CD4-positive, alpha-beta T cell treated with Interferon alpha-2 for 1 hour (primary cell): ENCODE measurements around the gene RAP1GAP.
"Not testable (repeated sequence)": the region's sequence is repeated elsewhere in the genome, so short reads cannot be mapped to it uniquely, and the experiment has no call there.

Source experiments
- DNase-seq, 2 donors: peaks; one replicate each; pipeline ENCODE4 v3.0.0-alpha.2; 2020 to 2022

Gene RAP1GAP

DNA sequence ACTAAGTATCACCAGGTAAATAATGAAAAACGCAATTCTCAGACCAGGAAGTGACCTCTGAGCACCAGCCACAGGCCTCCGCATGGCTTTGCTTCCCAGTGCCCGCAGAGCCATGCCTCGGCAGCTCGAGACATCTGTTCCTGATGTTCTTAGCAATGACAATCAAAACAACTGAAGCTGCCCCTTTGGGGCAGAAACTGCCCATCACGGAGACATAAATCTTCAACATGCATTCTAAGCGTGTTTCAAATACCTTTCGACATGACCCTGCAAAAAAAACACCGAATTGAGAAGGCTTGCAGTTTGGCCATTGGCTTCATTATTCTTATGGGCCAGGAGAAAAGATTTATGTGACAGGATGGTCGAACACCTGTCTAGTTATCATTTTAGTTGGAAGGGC, 5.8 kb upstream of the RAP1GAP start:
- DNase-seq, result no peak

DNA sequence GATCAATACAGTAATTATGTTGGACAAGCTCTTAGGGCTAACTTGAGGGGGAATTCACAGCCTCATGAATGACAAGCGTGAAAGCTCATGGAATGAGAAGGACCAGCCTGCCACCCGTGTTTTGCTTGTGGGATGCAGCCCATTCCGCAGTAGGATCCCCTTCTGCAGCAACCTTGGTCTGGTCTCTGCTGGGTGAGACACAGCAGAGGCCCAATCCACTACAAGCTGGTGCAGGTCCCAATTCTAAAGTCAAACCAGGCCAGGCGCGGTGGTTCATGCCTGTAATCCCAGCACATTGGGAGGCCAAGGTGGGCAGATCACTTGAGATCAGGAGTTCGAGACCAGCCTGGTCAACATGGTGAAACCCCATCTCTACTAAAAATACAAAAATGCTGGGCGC, 4.7 kb upstream of the RAP1GAP start:
- not testable (repeated sequence) for DNase-seq

DNA sequence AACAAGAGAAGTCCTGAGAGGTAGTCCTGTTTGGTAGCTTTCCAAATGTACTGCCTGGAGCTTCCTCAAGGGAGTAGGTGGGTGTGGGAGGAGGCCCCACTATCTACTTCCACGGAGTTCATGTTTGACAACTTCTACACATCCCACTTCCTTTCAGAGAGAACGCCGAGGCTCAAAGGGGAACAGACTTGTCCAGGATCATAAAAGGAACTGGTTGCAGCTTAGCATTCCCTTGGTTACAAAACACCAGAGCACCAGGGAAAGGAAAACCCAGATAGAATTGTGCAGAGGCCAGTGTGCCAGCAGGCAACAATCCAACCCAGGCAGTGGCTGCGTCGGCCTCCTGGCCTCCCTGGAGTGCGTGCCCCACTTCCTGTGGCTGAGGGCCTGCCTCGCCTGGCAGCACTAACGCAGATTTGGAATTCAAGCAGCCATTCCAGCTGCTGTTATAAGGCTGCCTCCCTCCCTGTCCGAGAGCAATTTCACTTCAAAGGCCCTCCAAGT, 4.2 kb upstream of the RAP1GAP start:
- no peak for DNase-seq

DNA sequence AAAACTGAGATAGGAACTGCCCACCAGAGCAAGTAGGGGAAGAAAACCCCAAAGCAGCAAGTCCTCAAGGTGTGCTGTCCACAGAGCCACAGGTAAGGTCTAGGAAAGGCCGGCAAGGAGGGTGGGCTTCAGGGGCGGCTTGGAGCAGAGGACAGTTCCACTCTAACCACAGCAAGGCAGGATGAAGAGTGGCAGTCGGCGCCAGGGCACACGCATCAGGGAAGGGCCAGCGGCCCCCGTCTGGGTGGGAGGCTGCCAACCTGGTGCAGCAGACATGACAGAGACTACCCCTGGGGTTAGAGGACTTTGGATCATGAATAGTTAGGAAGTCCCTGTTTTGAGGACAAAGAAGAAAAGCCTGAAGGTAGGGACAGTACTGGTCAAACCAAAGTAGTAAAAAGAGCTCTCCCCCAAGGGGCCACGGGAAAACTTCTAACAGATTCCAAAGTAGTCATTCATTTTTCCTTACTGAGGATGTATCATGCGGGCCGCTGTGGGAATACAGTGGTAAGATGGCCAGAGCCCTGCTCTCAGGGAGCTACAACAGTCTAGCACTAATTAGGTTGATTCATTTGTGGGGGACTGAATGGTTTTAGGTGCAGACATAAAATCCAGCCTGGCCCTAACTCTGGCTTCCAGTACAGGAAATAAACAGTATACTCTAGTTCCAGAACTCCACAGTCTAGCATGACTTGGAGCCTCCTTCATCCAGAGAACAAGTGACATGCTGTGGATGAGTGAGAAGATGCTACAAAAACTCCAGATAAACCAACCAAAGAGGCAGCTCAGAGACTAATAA, 3.5 kb upstream of the RAP1GAP start:
- DNase-seq, result no peak

DNA sequence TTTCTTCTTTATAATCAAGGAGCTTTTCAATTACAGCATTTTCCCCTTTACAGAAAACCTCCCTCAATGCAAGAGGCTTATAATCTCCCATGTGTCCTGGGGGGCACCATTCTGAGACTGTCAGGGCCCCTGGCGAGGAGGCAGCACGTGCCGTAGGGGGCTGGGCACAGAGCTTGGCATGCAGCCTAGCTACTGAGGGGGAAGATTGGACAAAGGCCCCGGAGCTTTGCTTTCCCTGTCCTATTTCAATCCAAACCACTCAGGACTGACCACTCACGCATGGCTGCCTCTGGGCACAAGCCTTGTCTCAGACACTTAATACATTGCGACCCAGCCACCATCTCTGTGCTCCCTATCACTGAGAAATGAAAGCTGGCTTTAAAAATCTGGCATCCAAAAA, 2.8 kb upstream of the RAP1GAP start:
- no peak for DNase-seq

DNA sequence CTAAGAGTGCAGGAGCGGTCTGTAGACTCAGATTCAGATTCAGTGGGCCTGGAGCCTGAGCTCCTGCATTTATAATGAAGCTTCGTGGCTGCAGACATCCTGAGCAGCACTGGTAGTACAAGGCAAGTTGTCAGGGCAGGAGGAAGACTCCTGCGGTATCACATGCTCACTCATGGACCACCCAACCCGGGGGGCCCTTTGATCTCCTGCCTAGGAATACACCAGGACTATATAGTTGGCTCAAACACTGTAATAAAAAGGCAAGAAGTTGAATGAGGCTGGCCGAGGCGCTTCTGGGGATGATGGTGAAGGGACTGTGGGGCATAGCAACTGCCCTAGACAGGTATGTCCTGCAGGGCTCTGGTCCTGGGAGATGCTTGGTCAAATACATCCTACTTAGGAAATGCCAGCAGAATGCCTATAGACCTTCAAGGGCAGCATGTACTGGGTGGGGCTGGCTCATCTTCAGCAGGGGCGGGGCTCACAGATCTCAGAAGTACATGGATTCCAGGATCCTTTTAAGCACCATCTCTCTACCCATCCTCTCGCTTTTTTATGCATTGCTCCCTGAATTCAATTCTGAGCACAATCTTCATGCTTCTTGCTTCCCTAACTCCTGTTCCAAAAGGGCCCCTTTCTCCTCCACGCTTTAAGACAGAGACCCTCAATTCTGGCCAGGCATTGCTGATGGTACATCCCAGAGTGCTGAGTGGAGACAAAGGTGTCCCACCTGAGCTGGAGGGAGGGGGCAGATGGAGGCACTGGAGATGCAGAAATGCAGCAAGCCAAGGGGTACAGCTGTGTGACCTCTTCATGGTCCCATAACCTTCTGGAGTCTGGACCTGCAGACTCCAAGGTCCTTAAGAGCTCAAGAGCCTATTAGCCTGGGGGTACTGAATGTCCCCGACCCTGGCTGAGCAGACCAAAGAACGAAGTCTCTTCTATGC, 2.1 kb upstream of the RAP1GAP start:
- no peak for DNase-seq

DNA sequence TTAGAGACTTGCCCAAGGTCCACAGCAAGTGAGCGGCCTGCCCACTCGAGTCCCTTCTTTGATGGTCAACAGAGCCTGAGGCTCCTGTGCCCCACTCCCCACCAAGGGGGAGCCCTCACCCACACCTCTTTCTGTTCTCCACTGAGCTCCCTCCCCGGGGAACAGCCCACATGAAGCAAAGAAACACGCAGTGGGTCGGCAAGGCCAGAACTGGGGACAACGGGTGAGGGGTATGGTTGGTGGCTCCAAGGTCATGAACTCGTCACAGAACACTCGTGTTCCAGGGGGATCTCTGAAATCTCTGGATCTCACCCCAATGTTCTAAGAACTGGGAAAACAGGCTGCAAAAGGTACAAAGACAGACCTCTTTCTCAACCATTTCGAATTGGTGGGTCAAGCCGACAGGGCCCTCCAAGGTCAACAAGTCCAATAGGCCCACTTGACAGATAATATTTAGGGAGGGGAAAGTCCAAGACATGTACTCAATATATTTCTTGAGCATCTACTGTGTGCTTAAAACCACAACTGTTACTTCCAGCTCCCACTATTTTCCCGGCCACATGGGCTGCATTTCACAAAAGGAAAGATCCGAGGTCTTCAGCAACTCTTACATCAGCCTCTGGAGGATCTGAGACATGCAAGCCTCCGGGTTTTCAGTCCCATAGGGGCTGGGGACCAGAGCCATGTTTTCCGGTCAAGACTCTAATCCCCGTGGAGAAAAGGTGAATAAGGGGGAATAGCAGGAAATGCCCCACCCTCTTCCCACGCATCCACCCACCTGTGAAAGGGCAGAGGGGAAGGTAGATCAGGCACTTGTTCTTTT, 1.1 kb upstream of the RAP1GAP start:
- no peak for DNase-seq

DNA sequence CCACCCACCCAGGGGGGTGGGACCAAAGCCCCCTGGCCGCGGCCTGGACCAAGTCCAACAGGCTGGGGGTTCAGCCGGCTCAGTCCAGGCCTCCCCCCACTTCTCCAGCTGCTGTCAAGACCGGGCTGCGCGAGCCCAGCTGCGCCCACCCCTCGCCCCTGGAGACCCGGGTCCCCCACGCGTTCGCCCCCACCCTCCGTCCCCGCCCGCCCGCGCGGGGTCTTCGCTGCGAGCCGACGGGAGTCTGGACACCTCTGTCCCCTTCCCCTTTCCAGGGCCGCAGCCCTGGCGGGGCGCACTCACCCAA, 253 bp downstream of the RAP1GAP start:
- no peak for DNase-seq

DNA sequence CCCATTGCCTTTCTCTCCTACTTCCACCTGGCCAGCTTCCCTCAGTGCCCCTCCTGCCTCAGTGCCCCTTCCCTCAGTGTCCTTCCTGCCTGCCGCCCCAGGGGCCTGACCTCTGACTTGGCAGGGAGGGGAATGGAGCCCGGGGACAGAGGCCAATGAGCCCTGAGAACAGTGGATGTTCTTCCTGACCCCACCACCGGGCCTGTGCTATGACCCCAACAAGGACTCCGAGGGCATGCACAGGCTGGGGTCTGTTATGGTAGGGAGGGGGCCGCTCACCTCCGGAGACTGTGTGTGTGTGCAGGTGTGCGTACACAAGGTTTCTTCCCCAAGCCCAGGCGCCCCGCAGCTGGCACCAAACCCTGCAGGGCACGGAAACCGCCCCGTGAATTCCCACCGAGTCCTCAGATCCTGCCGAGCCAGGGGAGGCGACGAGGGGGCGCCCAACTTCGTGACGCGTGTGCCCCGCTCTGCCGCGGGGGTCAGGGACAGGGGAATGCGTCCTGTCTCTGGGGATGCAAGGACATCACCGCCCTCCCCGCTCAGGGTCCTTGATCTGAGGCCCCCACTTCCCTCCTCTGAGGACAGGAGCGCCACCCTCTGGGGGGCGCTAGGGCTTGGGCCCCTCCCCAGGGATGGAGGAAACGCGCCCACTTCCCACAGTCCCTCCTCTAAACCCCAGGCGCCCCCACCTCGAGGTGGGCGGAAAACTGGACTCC, 766 bp downstream of the RAP1GAP start:
- DNase-seq, result no peak

DNA sequence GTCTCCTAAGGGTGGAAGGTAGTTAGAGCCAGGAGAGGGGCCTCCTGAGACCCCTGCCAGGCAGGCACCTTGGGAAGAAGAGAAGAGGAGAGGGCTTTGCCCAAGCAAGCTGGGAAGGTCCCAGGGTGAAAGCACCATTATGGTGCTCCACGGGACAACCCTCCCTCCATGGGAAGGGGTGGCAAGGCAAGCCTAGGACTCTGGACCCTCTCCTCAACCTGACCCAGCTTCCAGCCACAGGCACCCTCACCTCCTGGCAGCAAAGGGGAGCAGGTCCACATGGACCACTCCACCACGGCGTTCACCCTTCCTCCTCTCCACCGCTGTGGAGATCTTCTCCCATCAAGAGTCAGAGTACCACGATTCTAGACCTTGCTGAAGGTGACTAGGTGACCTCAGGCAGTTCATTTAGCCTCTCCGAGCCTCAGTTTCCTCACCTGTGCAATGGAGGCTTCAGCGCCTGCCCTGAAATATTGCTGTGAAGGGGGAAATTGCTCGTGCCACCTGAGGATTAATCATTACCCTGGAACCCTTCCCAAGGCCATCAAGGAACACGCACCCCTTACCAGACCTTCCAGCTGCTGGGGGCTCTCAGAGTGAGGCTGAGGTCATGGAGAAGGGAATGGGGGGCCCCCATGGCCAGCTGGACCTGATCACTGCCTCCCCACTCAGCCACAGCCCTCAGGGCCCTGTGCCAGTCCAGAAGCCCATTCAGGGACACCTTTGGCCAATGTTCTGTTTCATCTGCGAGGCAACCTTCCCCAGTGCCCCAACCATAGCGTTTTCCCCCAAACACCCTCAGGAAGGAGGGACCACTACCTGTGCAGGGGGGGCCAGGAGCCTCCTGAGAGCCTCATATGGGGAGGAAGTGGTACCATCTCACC, 1.6 kb downstream of the RAP1GAP start:
- no peak for DNase-seq

DNA sequence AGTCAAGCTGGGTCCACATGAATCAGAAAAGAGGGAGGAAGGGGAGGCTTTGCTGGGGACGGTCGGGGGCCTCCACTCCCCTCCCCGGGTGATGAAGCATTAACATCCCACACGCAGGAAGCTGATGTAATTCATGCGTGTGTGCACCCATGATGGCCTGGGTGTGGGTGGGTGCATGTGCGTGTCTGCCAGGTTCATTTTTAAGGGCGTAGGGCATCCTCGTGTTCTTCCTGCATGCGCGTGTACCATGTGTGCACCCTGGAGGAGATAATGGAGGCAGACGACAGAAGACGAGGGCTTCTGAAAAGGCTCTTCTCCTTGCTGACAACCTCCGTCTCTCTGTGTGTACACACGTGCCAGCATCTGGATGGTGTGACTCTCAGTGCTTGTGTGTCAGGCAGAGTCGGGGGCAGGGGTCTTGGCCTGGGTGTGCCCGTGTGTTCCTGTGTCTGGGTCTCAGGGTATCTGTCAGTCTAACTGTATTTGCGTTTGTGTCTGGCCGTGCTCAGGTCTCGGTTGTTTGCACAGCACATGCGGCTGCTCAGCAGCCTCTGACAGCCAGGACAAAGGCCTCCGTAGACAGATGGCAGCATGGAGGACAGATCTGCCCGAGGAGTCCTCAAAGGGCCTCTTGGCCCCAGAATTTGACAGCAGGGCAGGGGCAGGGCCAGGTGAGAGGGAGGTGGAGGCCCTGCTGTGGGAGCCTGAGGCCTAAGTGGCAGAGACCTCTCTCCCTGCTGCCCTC, 2.4 kb downstream of the RAP1GAP start:
- DNase-seq, result no peak

DNA sequence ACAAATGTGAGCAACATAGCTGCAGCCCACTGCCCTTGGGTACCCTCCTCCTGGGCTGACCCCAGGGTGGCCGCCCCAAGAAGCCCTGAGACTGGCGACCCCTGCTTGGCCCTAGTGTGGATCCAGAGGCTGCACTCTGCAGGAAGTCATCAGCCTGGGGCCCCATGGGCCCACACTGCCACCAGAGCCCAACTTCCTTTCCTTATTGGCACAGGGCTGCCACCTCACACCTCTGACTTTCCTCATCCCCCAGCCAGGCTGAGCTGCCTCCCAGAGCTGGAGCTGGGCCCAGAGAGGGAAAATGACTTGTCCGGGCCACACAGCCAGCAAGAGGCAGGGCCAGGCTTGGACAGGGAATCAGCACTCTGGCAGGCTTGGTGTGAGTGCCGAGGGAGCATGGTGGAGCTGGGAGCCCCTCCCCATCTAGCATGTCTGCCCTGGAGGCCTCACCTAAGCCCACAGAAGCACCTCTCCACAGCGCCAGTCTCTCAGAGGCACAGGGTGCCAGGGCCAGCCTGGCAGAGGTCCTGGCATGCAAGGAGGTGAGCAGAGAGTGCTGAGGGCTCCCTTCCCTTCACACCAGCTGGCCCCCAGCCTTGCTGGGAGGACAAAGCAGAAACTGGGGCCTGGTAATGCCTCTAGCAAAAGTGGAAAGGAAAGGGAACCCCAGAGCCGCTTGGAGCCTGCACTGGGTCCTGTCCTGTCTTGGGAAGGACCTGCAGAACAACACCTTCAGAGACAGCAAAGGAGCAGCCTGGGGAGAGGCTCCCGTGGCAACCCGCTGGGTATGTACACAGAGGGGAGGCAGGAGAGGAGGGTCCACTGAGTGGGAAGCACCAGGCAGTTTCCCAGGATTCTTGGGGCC, 3.2 kb downstream of the RAP1GAP start:
- DNase-seq, result no peak

DNA sequence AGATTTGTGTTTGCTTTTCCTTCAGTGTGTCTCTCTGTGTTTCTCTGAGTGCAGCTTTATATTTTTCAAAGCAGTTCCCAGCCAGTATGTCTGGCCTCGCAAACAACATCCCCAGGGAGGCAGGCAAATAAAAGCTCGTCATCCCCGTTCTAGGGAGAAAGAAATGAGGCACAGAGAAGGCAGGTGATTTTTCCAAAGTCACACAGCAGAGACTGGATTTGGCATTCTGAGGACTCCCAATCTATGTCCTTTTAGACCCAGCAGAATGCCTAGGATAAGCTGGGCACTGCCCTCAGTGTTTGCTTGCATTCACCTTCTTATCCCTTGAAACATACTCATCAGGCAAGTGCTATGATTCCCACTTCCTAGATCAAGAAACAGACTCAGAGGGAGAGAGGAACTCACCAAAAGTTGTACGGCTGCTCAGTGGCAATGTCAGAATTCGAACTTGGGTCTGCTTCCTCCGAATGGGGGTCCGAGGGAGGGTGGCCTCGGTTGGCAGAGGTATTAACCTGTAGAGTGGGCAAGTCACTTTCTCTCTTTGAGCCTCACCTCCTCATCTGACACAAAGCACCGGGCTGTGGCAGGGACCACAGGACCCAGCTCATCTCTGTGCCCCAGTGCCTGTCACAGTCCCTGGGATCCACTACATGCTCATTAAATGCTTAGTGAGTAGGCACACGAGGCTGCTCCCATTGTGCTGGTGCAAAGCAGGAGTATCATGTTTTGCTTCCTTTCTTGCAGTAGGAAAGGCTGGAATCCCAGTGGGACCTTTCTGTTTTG, 4.2 kb downstream of the RAP1GAP start:
- no peak for DNase-seq

DNA sequence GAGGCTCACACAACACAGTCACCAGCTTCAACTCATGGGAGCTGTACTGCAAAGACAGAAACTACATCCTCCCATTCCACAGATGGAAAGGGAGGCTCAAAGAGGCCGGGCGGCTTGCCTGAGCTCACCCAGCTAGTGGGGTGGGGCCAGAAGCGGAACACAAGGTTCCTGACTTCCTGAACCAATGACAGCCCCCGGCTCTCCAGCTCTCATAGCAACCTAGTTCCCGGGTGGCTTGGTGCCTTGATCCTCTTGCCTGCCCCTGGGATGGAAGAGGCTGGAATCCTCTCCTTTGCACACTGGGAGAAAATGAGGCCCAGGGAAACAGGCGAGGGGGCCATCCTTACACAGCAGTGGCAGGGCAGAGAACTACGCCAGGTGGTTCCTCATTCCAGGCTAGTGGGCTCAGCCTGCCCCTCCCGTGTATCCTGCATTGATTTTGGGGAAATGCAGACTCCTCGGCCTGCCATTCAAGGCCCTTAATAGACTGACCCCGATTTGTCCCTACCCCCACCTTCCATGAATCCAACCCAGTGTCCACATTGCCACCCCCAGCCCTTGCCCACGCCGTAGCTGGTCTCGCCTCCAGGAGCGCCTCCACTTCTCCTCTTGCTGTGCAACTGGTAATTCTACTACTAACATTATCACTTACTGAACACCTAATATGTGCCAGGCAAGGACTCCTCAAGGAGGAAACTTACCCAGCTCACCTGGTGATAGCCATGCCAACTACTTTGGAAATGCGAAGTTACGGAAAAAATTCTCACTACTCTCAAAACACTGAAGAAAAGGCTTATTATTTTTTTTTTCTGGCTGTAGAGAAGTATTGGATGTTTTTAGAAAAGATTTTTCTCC, 5.0 kb downstream of the RAP1GAP start:
- DNase-seq, result no peak

DNA sequence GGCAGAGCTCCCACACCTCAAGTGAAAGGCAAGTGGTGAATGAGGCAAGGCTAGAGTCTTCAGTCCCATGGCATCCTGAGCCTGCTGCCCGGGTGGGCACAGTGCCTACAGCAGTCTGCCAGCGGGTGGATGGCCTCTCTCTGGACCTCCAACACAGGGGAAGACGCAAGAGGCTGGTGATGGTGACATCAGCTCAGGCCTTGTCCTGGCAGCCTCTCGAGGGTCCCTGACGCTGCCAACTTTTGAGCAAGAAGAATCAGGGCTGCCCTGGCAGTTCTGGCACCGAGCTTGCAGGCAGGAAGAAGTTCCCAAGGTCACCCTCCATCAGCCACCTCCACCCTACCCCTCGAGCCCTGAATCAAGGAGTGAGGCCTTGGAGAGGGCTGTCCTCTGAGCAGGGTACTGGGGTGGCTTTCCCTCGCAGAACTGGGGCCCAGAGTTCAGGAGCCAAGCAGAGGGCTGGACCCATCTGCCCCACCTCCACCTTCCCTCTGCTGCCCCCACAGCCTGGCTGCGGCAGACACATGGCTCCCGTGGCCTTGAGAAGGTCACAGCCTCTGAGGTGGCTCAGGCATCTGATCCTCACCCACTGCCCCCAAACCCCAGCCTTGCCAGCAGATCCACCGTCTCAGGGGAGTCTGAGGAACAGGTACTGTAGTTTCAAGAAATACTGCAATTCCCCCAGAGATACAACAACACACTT, 5.8 kb downstream of the RAP1GAP start:
- no peak for DNase-seq

DNA sequence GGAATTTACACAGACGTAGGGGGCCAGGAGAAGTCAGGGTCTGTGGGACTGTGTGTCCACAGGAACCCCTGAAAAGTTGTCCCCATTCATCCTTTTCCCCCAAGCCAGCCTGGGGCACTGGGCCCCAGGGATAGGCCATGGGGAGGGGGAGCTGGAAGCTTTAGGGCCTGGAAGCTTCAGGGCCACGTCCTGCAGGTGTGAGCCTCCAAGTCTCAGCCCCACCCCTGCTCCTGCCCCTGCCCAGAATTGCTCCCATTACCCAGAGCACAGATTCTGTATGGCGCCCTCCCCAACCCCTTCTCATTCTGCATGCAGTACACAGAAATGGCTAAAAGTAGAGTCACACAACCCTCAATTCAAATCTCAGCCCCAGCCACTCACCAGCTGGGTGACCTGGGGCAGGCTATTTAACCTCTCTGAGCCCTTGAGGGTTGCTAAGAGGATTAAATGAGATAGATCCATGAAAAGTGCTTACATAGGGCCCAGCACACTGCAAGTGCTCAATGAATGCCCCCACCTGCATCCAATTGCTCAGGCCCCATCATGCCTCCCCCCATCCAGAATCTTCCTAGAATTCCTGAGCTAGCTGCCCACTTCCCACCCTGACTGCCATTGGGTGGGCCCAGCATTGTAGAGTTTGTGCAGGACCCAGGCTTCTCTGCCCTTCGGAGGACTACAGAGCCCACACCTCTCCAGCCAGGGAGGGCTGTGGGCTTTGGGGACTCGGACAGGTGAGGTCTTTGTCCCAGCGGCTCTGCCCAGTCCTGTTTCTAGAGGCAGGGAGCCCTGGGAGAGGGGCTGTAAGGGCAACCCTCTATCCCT, 6.5 kb downstream of the RAP1GAP start:
- no peak for DNase-seq
